C4-2B (cell line): ENCODE data around the gene NKX3-2.

Source experiments
- CTCF ChIP-seq: fragments of 450-650 bp; conservative IDR thresholded peaks from 2 replicates; pipeline ENCODE4 v1.5.1; 2017; ENCODE audit warnings: mild to moderate bottlenecking
- ZFX ChIP-seq: fragments of 450-650 bp; IDR thresholded peaks from 2 replicates; pipeline ENCODE4 v1.6.1; 2017

- TF ChIP-seq CTCF (no peak), ZFX (no peak)
These were observed 16.9 kb downstream of the NKX3-2 start for GRCh38 chr4:13527192-13527980.
